H4 (cell line): ENCODE measurements around the gene CCL7. TPM values are rescaled to one million over a fixed set of nuclear protein-coding genes. Genes with fewer than 3 reads are reported as not detected.

ENCODE experiments used
- total RNA-seq: library from RNA; depleted of rRNA; stranded (reverse); fragments of >200 nt; shearing (Covaris generic); gene quantifications from 2 replicates; pipeline ENCODE4 v1.2.3, GENCODE V29; 2014; rRNA removed

The CCL7 gene
- total RNA-seq, 1 experiment from 2014 or later, result not detected

Other genes starting within 250 kb of the CCL7 start
- 64.2 and 86.8 TPM in 2 replicates for gene CCL2, start 14.9 kb upstream of the CCL7 start, total RNA-seq
- not detected in 2 replicates for gene CCL11, start 15.5 kb downstream of the CCL7 start, total RNA-seq
- not detected in 2 replicates for gene CCL8, start 49.2 kb downstream of the CCL7 start, total RNA-seq
- gene CCL13, start 86.3 kb downstream of the CCL7 start, total RNA-seq, result not detected in 2 replicates
- not detected in 2 replicates for gene CCL1, start 93.0 kb downstream of the CCL7 start, total RNA-seq